Measurements from ENCODE around the gene PARD3. TPM values are rescaled to one million over a fixed set of nuclear protein-coding genes. Genes with fewer than 3 reads are reported as not detected.

Gene PARD3
- total and polyA plus RNA-seq, 2 donors (not counting 3 experiments of a cell fraction or from before 2014, with no cell fraction given): 7.3 to 24.1 TPM

DNA sequence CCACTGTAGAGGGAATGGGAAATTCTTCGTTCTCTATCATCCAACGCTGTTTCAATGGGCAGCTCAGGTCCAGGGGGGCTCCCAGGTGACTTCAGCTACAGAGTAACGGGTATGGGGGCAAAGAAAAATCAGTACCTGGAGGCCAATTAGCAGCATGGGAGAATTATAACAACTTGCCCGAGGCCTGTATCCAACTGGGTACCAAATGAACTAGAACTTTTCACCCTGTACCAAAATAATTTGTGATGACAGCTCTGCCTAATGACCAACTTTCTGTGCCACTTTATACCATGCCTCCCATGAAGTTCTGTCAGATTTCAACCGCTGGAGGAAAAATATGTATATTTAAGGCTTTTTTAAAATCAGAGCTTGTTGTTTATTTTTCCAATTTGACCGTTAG is 467.1 kb downstream of the PARD3 start:
- intact Hi-C loops (cut with micrococcal nuclease): no loop called here
- dilution Hi-C loops (cut with MboI; ENCODE audit: extremely low pct_ligation_motif_present, low sequenced_read_pairs): no loop called here

More for the DNA sequence above, 467.1 kb downstream of the PARD3 start:
- Histone ChIP-seq H3K4me3 (replicated peaks in 1 of 3; ENCODE audit: insufficient read depth in 1 of 3, low read depth in 1 of 3, low read length in 3 of 3) (no peak overlapping the region), H3K27ac (ENCODE audit: insufficient read depth, low read depth, low read length) (no peak overlapping the region), H3K4me1 (ENCODE audit: control insufficient read depth, extremely low read depth, insufficient read depth, low read length) (peaks cover 24% of the 10 kb centered on the region), H3K79me2 (ENCODE audit: control insufficient read depth, insufficient read depth, low read length) (no peaks in the 10 kb centered on the region), H4K20me1 (replicated peaks; ENCODE audit: control insufficient read depth, extremely low read depth, insufficient read depth, low read length) (no peaks in the 10 kb centered on the region), H3K9me1 (replicated peaks; ENCODE audit: control insufficient read depth, extremely low read depth, insufficient read depth, low read length) (no peaks in the 10 kb centered on the region), H3K9ac (replicated peaks; ENCODE audit: extremely low read depth, insufficient read depth, low read length) (no peak overlapping the region), H3K9me3 (replicated peaks; ENCODE audit: control insufficient read depth, insufficient read depth, low read length) (no peaks in the 10 kb centered on the region), H3K4me2 (ENCODE audit: insufficient read depth, low read length) (no peak overlapping the region), H2AFZ (ENCODE audit: low read depth, low read length) (no peak overlapping the region), H3K36me3 (ENCODE audit: control insufficient read depth in 2 of 2, extremely low read depth in 1 of 2, insufficient read depth in 2 of 2, low read length in 2 of 2) (no peaks in the 10 kb centered on the region), H3K27me3 (ENCODE audit: control insufficient read depth in 2 of 2, insufficient read depth in 2 of 2, low read length in 2 of 2) (no peaks in the 10 kb centered on the region)
- ChIA-PET CTCF (interaction anchor here (0.8 to 1.2 kb wide), 4 partner anchors 9 to 11 kb away, joined by 3 read pairs; no protein-coding TSS in a partner anchor), POLR2A (no interaction called here)
- TF ChIP-seq, protein P1, sequence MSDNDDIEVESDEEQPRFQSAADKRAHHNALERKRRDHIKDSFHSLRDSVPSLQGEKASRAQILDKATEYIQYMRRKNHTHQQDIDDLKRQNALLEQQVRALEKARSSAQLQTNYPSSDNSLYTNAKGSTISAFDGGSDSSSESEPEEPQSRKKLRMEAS (IDR thresholded peaks at IDR 0.05; ENCODE audit: insufficient read depth, insufficient read length): no peak
- TF ChIP-seq POLR2A (IDR thresholded peaks at IDR 0.05; ENCODE audit: low read depth, low read length): no peak
- TF ChIP-seq, protein P2, sequence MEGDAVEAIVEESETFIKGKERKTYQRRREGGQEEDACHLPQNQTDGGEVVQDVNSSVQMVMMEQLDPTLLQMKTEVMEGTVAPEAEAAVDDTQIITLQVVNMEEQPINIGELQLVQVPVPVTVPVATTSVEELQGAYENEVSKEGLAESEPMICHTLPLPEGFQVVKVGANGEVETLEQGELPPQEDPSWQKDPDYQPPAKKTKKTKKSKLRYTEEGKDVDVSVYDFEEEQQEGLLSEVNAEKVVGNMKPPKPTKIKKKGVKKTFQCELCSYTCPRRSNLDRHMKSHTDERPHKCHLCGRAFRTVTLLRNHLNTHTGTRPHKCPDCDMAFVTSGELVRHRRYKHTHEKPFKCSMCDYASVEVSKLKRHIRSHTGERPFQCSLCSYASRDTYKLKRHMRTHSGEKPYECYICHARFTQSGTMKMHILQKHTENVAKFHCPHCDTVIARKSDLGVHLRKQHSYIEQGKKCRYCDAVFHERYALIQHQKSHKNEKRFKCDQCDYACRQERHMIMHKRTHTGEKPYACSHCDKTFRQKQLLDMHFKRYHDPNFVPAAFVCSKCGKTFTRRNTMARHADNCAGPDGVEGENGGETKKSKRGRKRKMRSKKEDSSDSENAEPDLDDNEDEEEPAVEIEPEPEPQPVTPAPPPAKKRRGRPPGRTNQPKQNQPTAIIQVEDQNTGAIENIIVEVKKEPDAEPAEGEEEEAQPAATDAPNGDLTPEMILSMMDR (IDR thresholded peaks at IDR 0.05; ENCODE audit: extremely low read depth in 1 of 2, insufficient read depth in 1 of 2, low read depth in 1 of 2, low read length in 2 of 2): no peak
- no peak for TF ChIP-seq JUN (IDR thresholded peaks at IDR 0.05; ENCODE audit: borderline replicate concordance, insufficient read depth, insufficient read length, low read depth)
- TF ChIP-seq EZH2 (IDR thresholded peaks at IDR 0.05; ENCODE audit: borderline replicate concordance, low read depth, low read length, severe bottlenecking): no peak
- no peak for TF ChIP-seq MYC (IDR thresholded peaks at IDR 0.05; ENCODE audit: low read depth, low read length)
- TF ChIP-seq POLR2AphosphoS5 (IDR thresholded peaks at IDR 0.05; ENCODE audit: insufficient read depth, low read depth, low read length): no peak
- TF ChIP-seq FOS (IDR thresholded peaks at IDR 0.05; ENCODE audit: borderline replicate concordance, insufficient read depth, low read length): no peak
- no peak for TF ChIP-seq GATA2 (IDR thresholded peaks at IDR 0.05; ENCODE audit: insufficient read depth, insufficient read length, low read depth, low read length)
- DNase-seq (ENCODE audit: low read depth, low spot score) (no peak), FAIRE-seq (no peak)
- no TSS peak for BruUV-seq (replicated peaks)
